ENCODE results near the gene MAGEC2.

Gene MAGEC2

DNA sequence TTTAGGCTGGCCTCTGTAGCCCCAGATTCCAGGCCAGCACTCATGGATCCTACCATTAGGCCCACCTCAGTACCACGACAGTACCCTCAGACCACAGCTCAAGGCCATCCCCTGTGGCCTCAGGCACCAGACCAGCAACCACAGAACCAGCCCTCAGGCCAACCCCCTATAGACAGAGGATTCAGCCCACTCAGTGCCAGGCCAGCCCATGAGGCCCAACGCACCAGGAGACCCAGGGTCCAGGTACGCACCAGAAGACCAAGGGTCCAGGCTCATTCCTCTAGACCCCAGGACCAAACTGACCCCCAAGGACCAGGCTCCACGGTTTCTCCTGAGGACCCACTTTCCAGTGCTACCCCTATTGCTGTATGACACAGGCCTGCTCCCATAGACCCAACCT is 39.5 kb upstream of the MAGEC2 start:
- Histone ChIP-seq H3K27me3 (replicated peaks) (no peaks in the 10 kb centered on the region), H3K36me3 (replicated peaks) (no peaks in the 10 kb centered on the region), H3K27ac (no peak overlapping the region), H3K4me3 (ENCODE audit: low read depth, low read length) (no peak overlapping the region)
- no peak for DNase-seq
- TF ChIP-seq, protein P1, sequence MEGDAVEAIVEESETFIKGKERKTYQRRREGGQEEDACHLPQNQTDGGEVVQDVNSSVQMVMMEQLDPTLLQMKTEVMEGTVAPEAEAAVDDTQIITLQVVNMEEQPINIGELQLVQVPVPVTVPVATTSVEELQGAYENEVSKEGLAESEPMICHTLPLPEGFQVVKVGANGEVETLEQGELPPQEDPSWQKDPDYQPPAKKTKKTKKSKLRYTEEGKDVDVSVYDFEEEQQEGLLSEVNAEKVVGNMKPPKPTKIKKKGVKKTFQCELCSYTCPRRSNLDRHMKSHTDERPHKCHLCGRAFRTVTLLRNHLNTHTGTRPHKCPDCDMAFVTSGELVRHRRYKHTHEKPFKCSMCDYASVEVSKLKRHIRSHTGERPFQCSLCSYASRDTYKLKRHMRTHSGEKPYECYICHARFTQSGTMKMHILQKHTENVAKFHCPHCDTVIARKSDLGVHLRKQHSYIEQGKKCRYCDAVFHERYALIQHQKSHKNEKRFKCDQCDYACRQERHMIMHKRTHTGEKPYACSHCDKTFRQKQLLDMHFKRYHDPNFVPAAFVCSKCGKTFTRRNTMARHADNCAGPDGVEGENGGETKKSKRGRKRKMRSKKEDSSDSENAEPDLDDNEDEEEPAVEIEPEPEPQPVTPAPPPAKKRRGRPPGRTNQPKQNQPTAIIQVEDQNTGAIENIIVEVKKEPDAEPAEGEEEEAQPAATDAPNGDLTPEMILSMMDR (IDR thresholded peaks at IDR 0.05; ENCODE audit: low read depth, low read length, missing control alignments): no peak
- in situ Hi-C loops (cut with HindIII; ENCODE audit: low pct_ligation_motif_present, low sequenced_read_pairs): no loop called here

GRCh38 chrX:142238536-142238935 is 33.4 kb upstream of the MAGEC2 start:
- Histone ChIP-seq H3K36me3 (replicated peaks) (no peaks in the 10 kb centered on the region), H3K27ac (no peak overlapping the region), H3K27me3 (replicated peaks) (no peaks in the 10 kb centered on the region), H3K4me3 (ENCODE audit: low read depth, low read length) (no peak overlapping the region)
- TF ChIP-seq, protein P1 (IDR thresholded peaks at IDR 0.05; ENCODE audit: low read depth, low read length, missing control alignments): no peak
- in situ Hi-C loops (cut with HindIII; ENCODE audit: low pct_ligation_motif_present, low sequenced_read_pairs): no loop called here
- no peak for DNase-seq

- no peaks in the 10 kb centered on the region for H3K27me3 ChIP-seq (replicated peaks)
These were observed 28.3 kb upstream of the MAGEC2 start for GRCh38 chrX:142233400-142233799.

DNA sequence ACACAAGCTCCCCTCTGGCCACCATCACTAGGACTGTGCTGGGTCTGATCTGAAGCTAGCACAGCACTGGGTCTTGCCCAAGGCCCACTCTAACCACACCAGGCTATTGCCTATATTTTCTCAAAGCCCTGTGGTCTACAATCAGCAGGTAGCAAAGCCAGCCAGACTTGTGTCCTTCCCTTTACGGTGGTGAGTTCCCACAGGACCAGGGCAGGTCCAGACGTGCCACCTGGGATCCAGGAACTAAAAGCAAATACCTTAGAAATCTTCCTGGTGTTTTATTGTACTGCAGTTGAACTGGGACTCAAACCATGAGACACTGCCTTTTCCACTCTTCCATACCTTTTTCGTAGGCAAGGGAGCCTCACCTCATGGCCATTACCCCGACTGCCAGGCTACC is 9.0 kb upstream of the MAGEC2 start:
- H3K27ac ChIP-seq: no peak overlapping the region
- in situ Hi-C loops (cut with HindIII; ENCODE audit: low pct_ligation_motif_present, low sequenced_read_pairs): no loop called here
- TF ChIP-seq, protein P1 (IDR thresholded peaks at IDR 0.05; ENCODE audit: low read depth, low read length, missing control alignments): no peak
- H3K4me3 ChIP-seq (ENCODE audit: low read depth, low read length): no peak overlapping the region
- no peaks in the 10 kb centered on the region for H3K36me3 ChIP-seq (replicated peaks)
- H3K27me3 ChIP-seq (replicated peaks): no peaks in the 10 kb centered on the region
- no peak for DNase-seq

More at GRCh38 chrX:142233400-142233799, 28.3 kb upstream of the MAGEC2 start:
- Histone ChIP-seq H3K36me3 (replicated peaks) (no peaks in the 10 kb centered on the region), H3K4me3 (ENCODE audit: low read depth, low read length) (no peak overlapping the region), H3K27ac (no peak overlapping the region)
- no peak for DNase-seq
- in situ Hi-C loops (cut with HindIII; ENCODE audit: low pct_ligation_motif_present, low sequenced_read_pairs): no loop called here
- TF ChIP-seq, protein P1 (IDR thresholded peaks at IDR 0.05; ENCODE audit: low read depth, low read length, missing control alignments): no peak

- TF ChIP-seq, protein P1 (IDR thresholded peaks at IDR 0.05; ENCODE audit: low read depth, low read length, missing control alignments): no peak
- in situ Hi-C loops (cut with HindIII; ENCODE audit: low pct_ligation_motif_present, low sequenced_read_pairs): no loop called here
- H3K4me3 ChIP-seq (ENCODE audit: low read depth, low read length): no peak overlapping the region
- no peaks in the 10 kb centered on the region for H3K27me3 ChIP-seq (replicated peaks)
- no peak for DNase-seq
- no peaks in the 10 kb centered on the region for H3K36me3 ChIP-seq (replicated peaks)
- H3K27ac ChIP-seq: no peak overlapping the region
These were observed 4.0 kb downstream of the MAGEC2 start for GRCh38 chrX:142201113-142201512.

- Histone ChIP-seq H3K4me3 (ENCODE audit: low read depth, low read length) (no peak overlapping the region), H3K27me3 (replicated peaks) (no peaks in the 10 kb centered on the region), H3K36me3 (replicated peaks) (no peaks in the 10 kb centered on the region), H3K27ac (no peak overlapping the region)
- DNase-seq: no peak
- TF ChIP-seq, protein P1 (IDR thresholded peaks at IDR 0.05; ENCODE audit: low read depth, low read length, missing control alignments): no peak
- in situ Hi-C loops (cut with HindIII; ENCODE audit: low pct_ligation_motif_present, low sequenced_read_pairs): no loop called here
These were observed 19.0 kb downstream of the MAGEC2 start for GRCh38 chrX:142186103-142186502.

Measured in brain microvascular endothelial cell (primary cell).